NCI-H345 (cell line): Measurements from ENCODE around the gene NUDCD2.
"Not testable (repeated sequence)": the region's sequence is repeated elsewhere in the genome, so short reads cannot be mapped to it uniquely, and the experiment has no call there.

ENCODE experiments used
- DNase-seq: peaks from one replicate; lab custom pipeline; 2025; lab: John Stamatoyannopoulos, UW

The NUDCD2 gene

DNA sequence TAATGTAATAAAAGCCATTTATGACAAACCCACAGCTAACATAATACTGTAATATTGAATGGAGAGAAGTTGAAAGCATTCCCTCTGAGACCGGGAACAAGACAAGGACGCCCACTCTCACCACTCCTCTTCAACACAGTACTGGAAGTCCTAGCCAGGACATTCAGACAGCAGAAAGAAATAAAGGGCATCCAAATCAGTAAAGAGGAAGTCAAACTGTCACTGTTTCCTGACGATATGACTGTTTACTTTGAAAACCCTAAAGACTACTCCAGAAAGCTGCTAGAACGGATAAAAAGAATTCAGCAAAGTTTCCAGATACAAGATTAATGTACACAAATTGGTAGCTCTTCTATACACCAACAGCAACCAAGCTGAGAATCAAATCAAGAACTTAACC, 33.8 kb downstream of the NUDCD2 start:
- not testable (repeated sequence) for DNase-seq

DNA sequence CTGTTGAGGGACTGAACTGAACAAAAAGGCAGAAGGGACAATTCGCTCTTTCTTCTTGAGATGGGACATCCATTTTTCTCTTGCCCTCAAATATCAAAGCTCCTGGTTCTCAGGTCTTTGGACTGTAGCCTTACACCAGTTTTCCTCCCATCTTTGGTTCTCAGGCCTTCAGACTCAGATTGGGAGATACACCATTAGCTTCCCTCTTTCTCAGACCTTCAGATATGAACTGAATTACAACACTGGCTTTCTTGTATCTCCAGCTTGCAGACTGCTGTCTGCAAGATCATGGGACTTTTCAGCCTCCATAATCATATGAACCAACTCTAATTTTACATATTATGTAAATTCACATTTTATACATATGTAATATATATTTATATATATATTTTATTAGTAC, 35.1 kb downstream of the NUDCD2 start:
- DNase-seq = no peak

DNA sequence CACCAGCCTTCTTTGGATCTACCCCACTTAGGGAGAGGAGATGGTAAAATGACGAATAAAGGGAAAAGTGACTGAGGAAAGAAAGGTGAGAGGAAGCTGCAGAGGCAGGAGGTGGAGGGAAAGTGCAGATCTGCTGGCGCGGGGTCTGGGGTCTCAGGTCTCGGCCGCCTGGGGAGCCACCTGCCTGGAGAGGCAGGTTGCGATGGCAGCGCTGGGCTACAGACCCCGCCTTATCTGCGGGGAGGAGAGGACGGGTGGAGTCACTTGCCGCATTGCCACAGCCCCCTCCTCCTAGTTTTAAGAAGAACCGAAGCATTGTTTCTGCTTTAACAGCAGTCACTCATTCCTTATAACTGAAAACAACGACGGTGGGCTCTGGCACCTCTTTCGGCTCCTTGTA, 44.2 kb downstream of the NUDCD2 start:
- DNase-seq = not testable (repeated sequence)

DNA sequence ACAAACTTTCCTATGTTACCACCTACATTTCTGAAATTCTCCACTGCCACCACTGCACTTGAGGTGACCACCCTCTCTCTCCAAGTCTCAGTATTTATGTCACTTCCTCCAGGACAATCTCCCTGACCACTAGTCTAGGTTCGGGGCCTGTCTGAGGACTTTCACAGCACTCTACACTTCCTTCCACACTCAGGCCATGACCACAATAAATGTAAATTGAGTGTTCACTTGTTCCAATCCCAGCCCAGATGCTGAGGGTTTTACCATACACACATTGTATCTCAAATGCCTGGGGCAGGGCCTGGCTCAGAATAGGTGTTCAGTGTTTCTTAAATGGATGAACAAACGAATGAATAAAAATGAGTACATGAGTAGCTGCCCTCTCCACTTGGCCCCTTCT, 49.4 kb downstream of the NUDCD2 start:
- DNase-seq = no peak

DNA sequence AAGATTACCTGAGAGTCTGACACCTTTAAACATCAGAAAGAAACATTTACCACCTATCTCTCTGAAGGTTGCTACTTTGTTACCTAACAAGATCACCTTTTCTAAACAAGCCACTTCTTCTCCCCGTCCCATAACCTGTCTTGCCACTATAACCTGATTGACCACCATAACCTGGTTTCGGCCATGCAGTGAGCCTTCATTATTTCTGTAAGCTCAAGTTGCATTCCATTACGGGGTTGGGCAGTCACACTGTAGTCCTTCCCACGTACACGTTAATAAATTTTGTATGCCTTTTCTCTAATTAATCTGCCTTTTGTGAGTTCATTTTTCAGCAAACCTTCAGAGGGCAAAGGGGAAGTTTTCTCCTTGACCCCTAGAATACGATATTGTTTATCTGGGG, 50.5 kb downstream of the NUDCD2 start:
- DNase-seq = no peak

DNA sequence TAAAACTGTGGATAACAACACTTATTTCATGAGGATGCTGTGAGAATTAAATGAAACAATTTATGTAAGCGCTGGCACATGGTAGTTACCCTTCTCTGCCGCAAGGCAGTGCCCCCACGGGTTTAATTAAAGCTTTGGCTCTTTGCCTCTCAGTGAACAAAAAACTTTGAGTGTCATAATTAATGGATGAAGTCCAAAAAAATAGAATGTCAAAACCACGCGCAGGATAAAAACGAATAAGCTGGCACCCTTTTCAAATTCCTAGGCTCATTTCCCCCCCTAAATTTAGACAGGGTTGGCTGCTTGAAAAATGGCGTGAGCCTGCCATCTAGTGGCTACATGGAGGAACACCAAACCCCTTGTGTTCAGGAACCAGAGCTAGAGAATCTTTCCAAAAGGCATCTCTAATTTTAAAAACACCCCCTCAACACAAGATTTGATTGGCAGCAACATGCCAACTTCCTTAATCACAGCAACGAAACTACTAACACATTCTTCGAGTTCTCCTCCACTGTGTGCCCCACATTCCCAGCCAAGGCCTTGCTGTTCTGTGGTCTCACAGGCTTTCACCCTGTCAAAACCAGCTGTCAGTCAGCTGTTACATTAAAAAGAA, 51.5 kb downstream of the NUDCD2 start:
- DNase-seq = peak; percentile 57

DNA sequence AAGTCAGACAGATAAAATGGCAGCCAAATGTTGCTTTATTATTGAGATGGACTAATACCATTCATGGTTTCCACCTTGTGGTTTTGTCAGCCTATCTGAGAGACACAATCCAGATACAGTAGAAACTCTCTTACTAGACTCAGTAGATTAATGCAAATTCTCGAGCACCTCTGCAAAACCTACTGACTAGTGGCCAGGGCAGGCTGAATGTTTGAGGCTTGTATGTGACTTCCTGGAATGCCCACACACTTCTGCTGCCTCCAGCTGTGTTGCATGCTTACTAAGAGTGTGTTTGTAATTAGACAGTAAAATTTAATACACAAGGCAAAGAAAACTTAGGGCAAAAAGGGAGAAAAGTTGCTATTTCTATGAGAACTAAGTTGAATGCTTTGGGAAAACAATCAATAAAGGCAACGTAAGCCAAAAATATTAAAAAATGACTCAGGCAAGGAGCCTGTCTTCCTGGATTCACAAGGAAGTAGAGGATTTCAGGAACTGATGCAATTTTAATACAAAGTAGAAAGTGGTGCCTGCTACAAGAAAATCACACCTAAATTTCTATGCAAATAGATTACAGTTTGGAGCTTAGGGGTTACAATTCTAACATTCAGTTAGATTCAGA, 52.8 kb downstream of the NUDCD2 start:
- DNase-seq = no peak

DNA sequence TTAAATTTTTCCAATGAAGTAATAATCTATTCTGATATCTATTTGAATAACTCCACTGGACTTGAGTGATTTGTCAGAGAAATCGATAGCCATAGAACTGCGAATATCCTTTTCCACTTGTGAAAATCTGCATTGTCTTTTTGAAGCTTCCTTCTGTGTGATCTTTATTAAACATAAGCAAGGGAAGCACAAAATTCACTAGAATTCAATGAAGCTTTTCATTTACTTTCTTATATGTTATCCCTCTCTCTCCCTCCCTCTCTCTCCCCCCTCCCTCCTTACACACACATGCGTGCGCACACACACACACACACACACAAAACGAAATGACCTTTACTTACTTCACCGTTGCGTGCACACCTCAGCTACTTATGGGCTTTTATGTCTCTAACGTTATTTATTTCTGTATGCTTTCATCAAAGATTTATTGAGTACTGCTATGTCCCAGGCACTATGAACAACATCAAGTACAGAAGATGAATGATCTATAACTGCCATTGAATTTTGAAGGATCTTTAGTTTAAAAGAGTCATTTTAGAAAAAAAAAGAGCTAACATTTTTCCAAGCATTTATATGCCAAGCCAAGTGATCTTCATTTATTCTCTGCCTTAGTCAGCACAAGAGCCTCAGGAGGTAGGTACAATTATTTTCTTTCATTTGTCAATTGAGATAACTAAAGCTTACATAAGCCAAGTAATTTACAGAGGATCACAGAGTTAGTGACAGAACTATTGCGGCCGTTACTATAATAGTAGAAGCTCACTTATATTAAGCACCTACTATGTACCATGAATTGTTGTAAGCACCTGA, 55.3 kb downstream of the NUDCD2 start:
- DNase-seq = no peak

DNA sequence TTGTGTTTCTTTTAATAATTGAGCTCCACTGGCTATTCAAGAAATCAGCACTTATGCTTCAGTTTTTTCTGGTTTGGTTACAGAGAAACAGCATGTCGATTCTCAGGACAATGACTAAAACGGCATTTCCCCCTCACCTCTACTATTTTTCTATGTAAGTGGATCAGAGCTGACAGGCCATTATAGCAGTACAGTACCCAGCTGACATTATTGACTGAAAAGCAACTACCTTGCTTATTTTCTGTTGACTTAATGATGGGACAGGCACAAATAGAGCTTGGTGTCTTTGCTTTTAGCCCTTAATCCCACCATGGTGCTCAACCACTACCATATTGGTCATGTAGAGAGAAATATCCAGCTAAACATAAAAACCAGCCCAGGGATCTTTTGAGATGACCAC, 57.9 kb downstream of the NUDCD2 start:
- no peak for DNase-seq

DNA sequence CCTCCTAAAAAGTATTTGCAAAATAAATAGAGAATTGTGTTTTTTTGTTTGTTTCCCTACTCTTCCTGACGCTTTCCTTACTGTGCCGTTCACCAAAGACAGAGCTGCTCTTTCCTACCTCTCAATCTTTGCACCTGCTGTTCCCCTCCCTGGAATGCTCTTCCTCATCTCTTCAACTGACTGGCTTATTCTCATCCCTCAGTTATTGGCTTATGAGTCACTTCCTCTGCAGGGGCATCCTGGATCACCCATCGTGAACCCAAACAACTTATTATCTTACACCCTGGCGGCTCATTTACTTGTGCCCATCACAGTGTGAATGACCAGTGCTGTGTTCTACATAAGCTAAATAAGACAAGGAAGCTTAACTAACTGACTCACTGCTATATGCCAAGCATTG, 58.6 kb downstream of the NUDCD2 start:
- DNase-seq = no peak

DNA sequence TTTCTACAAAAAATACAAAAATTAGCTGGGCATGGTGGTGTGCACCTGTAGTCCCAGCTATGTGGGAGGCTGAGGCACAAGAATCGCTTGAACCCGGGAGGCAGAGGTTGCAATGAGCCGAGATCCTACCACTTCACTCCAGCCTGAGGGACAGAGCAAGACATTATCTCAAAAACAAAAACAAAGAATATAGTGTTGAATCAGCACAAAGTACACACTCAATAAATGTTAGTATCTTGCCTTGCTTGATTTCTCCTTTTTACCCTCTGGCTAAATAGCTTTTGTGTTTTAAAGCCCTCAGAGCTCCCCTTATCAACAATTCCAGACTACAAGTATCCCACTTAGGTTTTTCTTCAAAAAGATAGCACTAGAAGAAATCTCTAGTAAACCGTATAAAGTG, 60.0 kb downstream of the NUDCD2 start:
- no peak for DNase-seq

DNA sequence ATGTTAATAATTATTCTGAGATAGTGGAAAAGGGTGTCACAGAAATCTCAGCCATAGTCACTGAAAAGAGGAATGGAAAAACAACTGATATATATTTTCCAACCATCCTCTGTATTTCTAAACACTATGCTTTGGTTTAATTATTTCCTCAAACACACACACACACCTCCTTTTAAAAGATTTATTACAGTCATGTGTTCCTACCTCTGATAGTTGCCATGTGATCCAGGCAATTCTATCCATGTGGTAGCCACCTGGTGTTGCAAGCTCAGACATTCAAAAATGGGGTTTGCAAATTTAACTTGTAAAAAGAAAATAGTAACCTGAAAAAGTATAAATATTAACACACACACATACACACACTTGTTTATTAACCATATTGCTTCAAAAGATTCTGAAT, 62.5 kb downstream of the NUDCD2 start:
- DNase-seq = no peak

DNA sequence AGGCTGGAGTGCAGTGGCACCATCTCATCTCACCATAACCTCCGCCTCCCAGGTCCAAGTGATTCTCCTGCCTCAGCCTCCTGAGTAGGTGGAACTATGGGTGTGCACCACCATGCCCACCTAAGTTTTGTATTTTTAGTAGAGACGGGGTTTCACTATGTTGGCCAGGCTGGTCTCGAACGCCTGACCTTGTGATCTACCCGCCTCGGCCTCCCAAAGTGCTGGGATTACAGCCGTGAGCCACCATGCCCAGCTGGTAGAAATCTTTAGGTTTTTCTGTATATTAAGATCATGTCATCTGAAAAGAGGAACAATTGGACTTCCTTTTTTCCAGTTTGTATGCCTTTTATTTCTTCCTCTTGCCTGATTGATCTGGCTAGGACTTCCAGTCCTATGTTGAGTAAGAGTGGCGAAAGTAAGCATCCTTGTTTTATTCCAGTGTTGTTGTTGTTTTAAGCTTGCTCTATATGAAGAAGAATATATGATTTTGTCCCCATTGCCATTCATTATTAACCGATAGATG, 63.0 kb downstream of the NUDCD2 start:
- not testable (repeated sequence) for DNase-seq
